K562 (cell line): ENCODE measurements around the gene TPX2. TPM values are rescaled to one million over a fixed set of nuclear protein-coding genes. Genes with fewer than 3 reads are reported as not detected.

ENCODE experiments used
- ATAC-seq: fragments of 200-7000 bp; cut with Tn5 transposase; 3 replicates; pipeline ENCODE4 v1.9.1; 2020; ENCODE audit warnings: moderate library complexity
- BruUV-seq: library from RNA; stranded (reverse); fragments of 400-500 nt; replicated peaks from 2 replicates; lab custom pipeline; 2021; lab: Mats Ljungman, UMichigan
- CTCF ChIA-PET: fragments of 300-600 bp; formaldehyde crosslinking; extraction: SDS; loops from one replicate; lab custom pipeline; 2021; ENCODE audit warnings: low intra/inter-chr PET ratio; lab: Yijun Ruan, JAX
- POLR2A ChIA-PET: fragments of 300-600, 350-650 bp; sonication (Branson Sonifier 250); formaldehyde crosslinking; extraction: SDS; loops from one replicate; lab custom pipeline; 2021; ENCODE audit warnings: antibody characterized with exemption, inconsistent platforms; lab: Yijun Ruan, JAX
- DNase-seq, 4 experiments: peaks; one replicate each; pipeline versions ENCODE4 v3.0.0 to v3.0.0-alpha.2; 2011 to 2018; ENCODE audit warnings: low spot score in 3 of 4, mixed read lengths in 3 of 4; ENCODE audit errors: extremely low read depth in 1 of 4
- FAIRE-seq: peaks from 2 replicates; lab custom pipeline; 2011; peaks lifted over from hg19 to GRCh38; lab: Jason Lieb, UNC
- H2AFZ ChIP-seq: 2 replicates; pipeline ENCODE4 v1.6.0; 2011; ENCODE audit warnings: low read depth, low read length, control low read depth, inconsistent platforms
- H3K27ac ChIP-seq: fragments of 200-600 bp; 3 replicates; pipeline ENCODE4 v1.8.0; 2011; ENCODE audit warnings: low read depth, mild to moderate bottlenecking, control low read depth, inconsistent platforms, low read length, moderate library complexity, mixed read lengths; ENCODE audit errors: extremely low read depth
- H3K27me3 ChIP-seq, 2 experiments: fragments of 300-600 bp in 1 of 2; 2 replicates in 1 of 2; 3 replicates in 1 of 2; pipeline versions ENCODE4 v1.6.0 to v1.8.0; 2011; ENCODE audit warnings: inconsistent platforms in 2 of 2, low read length in 2 of 2, mild to moderate bottlenecking in 1 of 2, mixed read lengths in 1 of 2, moderate library complexity in 1 of 2; ENCODE audit not compliant: control insufficient read depth in 2 of 2, insufficient read depth in 2 of 2
- H3K36me3 ChIP-seq: fragments of 300-600 bp; 3 replicates; pipeline ENCODE4 v1.8.0; 2011; ENCODE audit warnings: mild to moderate bottlenecking, low read length, inconsistent platforms; ENCODE audit not compliant: control insufficient read depth, insufficient read depth
- H3K4me1 ChIP-seq, 2 experiments: fragments of 200-600 bp in 1 of 2; replicated peaks in 1 of 2; 2 replicates in 1 of 2; 3 replicates in 1 of 2; pipeline versions ENCODE4 v1.5.1 to v1.8.0; 2011; ENCODE audit warnings: inconsistent platforms in 2 of 2, low read length in 2 of 2, mild to moderate bottlenecking in 1 of 2, mixed read lengths in 1 of 2, moderate library complexity in 1 of 2; ENCODE audit not compliant: control insufficient read depth in 2 of 2, insufficient read depth in 2 of 2
- H3K4me2 ChIP-seq: 2 replicates; pipeline ENCODE4 v1.6.1; 2011; ENCODE audit warnings: low read length, control low read depth, inconsistent platforms, mixed read lengths; ENCODE audit not compliant: insufficient read depth
- H3K4me3 ChIP-seq: fragments of 200-600 bp; sonication (generic), shearing (Covaris generic); 2 replicates; pipeline ENCODE4 v1.5.1; 2016; ENCODE audit warnings: control low read depth, inconsistent platforms
- H3K79me2 ChIP-seq: fragments of 200-600 bp; 3 replicates; pipeline ENCODE4 v1.8.0; 2011; ENCODE audit warnings: low read length, inconsistent platforms; ENCODE audit not compliant: control insufficient read depth, insufficient read depth
- H3K9ac ChIP-seq, 2 experiments: 2 replicates each; pipeline versions ENCODE4 v1.6.0 to v1.6.1; 2011; ENCODE audit warnings: low read depth in 2 of 2, low read length in 2 of 2, control low read depth in 1 of 2, inconsistent platforms in 1 of 2, mild to moderate bottlenecking in 1 of 2, mixed read lengths in 1 of 2; ENCODE audit not compliant: insufficient read depth in 1 of 2
- H3K9me1 ChIP-seq: one replicate; pipeline ENCODE4 v1.6.0; 2011; ENCODE audit warnings: inconsistent platforms, mild to moderate bottlenecking, low read length, moderate library complexity; ENCODE audit not compliant: control insufficient read depth, insufficient read depth
- H3K9me3 ChIP-seq: replicated peaks from 2 replicates; pipeline ENCODE4 v1.5.1; 2011; ENCODE audit warnings: low read depth, low read length, inconsistent platforms; ENCODE audit not compliant: control insufficient read depth, insufficient read depth
- H4K20me1 ChIP-seq: replicated peaks from 2 replicates; pipeline ENCODE4 v1.6.1; 2011; ENCODE audit warnings: low read length, inconsistent platforms, mixed read lengths; ENCODE audit not compliant: control insufficient read depth, insufficient read depth
- NFIC ChIP-seq: fragments of 450-650 bp; IDR thresholded peaks from 2 replicates; pipeline ENCODE4 v1.6.1; 2017; ENCODE audit warnings: mild to moderate bottlenecking, inconsistent platforms
- POLR2A ChIP-seq: fragments of 450-650 bp; conservative IDR thresholded peaks from 2 replicates; pipeline ENCODE4 v1.6.1; 2016
- POLR2G ChIP-seq: fragments of 200-400 bp; formaldehyde crosslinking; IDR thresholded peaks from 2 replicates; pipeline ENCODE4 v1.6.1; 2017; ENCODE audit warnings: low read depth, mild to moderate bottlenecking, antibody characterized with exemption, low read length, moderate library complexity
- PURB ChIP-seq: sonication (generic); formaldehyde crosslinking; IDR thresholded peaks from 2 replicates; pipeline ENCODE4 v1.9.0; 2021; ENCODE audit warnings: low read depth, mild to moderate bottlenecking, missing genetic modification reagents
- ZBTB17 ChIP-seq: fragments of 450-650 bp; formaldehyde crosslinking; IDR thresholded peaks from 2 replicates; pipeline ENCODE4 v1.4.0; 2020; ENCODE audit warnings: mild to moderate bottlenecking
- ZNF354B ChIP-seq: fragments of 250-450 bp; sonication (Bioruptor Pico); IDR thresholded peaks from 2 replicates; pipeline ENCODE4 v1.4.0; 2020
- ZSCAN29 ChIP-seq: fragments of 450-650 bp; IDR thresholded peaks from 2 replicates; pipeline ENCODE4 v1.6.1; 2017
- ZZZ3 ChIP-seq: fragments of 450-650 bp; IDR thresholded peaks from 2 replicates; pipeline ENCODE4 v1.6.1; 2016; ENCODE audit warnings: antibody characterized with exemption, mild to moderate bottlenecking, moderate library complexity
- WGBS: fragments of 100-300 bp; shearing (Covaris generic); methylation state at CpG from one replicate; pipeline ENCODE4 v1.1.6; 2016; ENCODE audit warnings: low coverage, mixed read lengths; ENCODE audit not compliant: insufficient coverage; ENCODE audit errors: missing lambda C conversion rate; 5-methylcytosine and 5-hydroxymethylcytosine counted together
- in situ Hi-C: fragments of 300-500 bp; cut with MboI; formaldehyde crosslinking; loops from 4 replicates; pipeline ENCODE4 v1.15.0; 2018; ENCODE audit warnings: inconsistent platforms, mixed read lengths
- intact Hi-C: fragments of 100-400 bp; cut with micrococcal nuclease; formaldehyde crosslinking; loops from 2 replicates; pipeline ENCODE4 v1.14.2; 2022
- polyA plus RNA-seq, 8 experiments: library from polyadenylated mRNA; depleted of rRNA in 4 of 8; stranded (reverse) in 5 of 8; unstranded in 3 of 8; fragments of >200 nt; fragmentation: Nextera tagmentation in 2 of 8; fragmentation: Illumina TruSeq in 1 of 8; extraction: Ambion mirVana in 2 of 8; extraction: Trizol in 1 of 8; gene quantifications; 2 replicates each; pipeline versions ENCODE4 v1.2.1 to v1.2.3, GENCODE V29; 2011 to 2014; ENCODE audit warnings: inconsistent platforms in 1 of 8, missing spikeins in 1 of 8
- total RNA-seq, 7 experiments: library from RNA; depleted of rRNA in 6 of 7; stranded (reverse); fragments of >200 nt in 6 of 7; fragmentation: Illumina TruSeq in 2 of 7; extraction: Trizol in 2 of 7; gene quantifications; 2 replicates each; pipeline versions ENCODE4 v1.2.1 to v1.2.3, GENCODE V29; 2011 to 2021; ENCODE audit warnings: low replicate concordance in 1 of 7

TPX2 gene
- total and polyA plus RNA-seq, 9 of the 15 experiments (the other 6 are each of a cell fraction or from before 2014, with no cell fraction given): 48.0 to 241 (median 133) TPM

DNA sequence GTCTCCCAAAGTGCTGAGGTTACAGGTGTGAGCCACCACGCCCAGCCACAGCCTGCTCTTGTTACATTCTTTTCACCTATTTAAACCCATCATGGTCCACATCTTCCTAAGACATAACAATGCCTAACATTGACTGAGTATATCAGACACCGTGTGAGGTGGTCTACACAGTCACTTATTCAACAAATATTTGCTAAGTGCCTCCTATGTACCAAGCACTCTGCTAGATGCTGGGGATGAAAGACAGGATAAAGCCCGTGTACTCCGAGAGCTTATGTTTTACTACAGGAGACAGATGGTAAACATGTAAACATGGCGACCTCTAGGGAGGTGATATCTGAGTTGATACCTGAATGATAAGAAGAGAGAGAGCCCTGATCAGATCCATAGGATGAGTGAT, 29.2 kb upstream of the TPX2 start:
- POLR2A ChIA-PET: interaction anchor here (0.6 to 1.6 kb wide), 2 partner anchors 20 to 48 kb away, joined by 3 to 6 read pairs; no protein-coding TSS in a partner anchor
- H3K4me2 ChIP-seq: no peak overlapping the region; the same call in 1 of the 2 replicates
- intact Hi-C loops: no loop called here
- no peak overlapping the region for H2AFZ ChIP-seq
- ATAC-seq (no peak), FAIRE-seq (no peak), DNase-seq (no peak)
- H3K36me3 ChIP-seq: peaks cover 93% of the 10 kb centered on the region
- H3K79me2 ChIP-seq: peaks cover 97% of the 10 kb centered on the region
- in situ Hi-C loops: no loop called here
- H3K4me3 ChIP-seq: no peak overlapping the region
- peaks cover 55 to 86% of the 10 kb centered on the region in 2 experiments for H3K4me1 ChIP-seq
- no peaks in the 10 kb centered on the region; the same call in 1 of the 2 replicates for H3K9me3 ChIP-seq
- no peaks in the 10 kb centered on the region for H3K27me3 ChIP-seq
- no peak overlapping the region for H3K27ac ChIP-seq
- CTCF ChIA-PET: no interaction called here
- TF ChIP-seq ZSCAN29 (0 out of 2 replicates have a peak, but pooled peaks have one; percentile 46), ZNF354B (CRISPR knock-in tag) (no peak)
- H3K9ac ChIP-seq: no peak overlapping the region
- WGBS: 74% methylated on average over 5 of the region's 5 CpGs
- BruUV-seq: no TSS peak
- peaks cover 33% of the 10 kb centered on the region for H4K20me1 ChIP-seq
- H3K9me1 ChIP-seq: peaks cover 3% of the 10 kb centered on the region

DNA sequence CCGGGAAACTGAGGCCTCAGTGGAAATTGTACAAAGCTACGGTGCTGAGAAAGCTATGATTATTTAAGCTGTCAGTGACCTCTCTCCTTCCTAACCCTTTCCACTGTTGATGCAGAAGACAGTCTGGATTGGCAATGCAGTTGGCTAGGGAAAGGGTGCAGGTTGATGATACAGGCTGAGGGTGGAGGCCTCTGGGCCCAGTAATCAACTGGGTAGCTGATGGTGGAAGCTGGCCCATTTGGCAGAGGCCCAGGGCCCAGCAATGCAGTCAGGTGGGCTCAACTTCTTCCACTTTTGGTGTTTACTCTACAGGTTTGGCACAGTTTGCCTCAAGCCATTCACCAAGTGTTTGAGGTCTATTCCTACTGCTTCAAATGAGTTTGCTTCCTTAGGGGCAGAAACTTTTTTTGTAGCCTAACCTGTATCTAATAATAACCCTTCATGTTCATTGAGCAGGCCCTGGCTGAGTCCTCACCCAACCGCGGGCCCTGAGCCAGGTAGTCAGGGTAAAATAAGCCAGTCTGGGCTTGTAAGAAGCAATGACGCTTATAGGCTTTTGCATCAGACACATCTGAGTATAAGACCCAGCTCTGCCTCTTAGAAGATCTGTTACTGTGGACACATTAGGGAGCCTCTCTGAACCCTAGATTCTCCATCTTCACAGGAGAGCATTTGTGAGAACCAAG, 28.5 kb upstream of the TPX2 start:
- H3K9ac ChIP-seq: no peak overlapping the region
- CTCF ChIA-PET: no interaction called here
- no peaks in the 10 kb centered on the region; the same call in 1 of the 2 replicates for H3K9me3 ChIP-seq
- no peak overlapping the region for H2AFZ ChIP-seq
- FAIRE-seq (no peak), ATAC-seq (no peak), DNase-seq (no peak)
- H3K27me3 ChIP-seq: no peaks in the 10 kb centered on the region
- TSS peak; percentile 1 for BruUV-seq
- TF ChIP-seq NFIC (0 out of 2 replicates have a peak, but pooled peaks have one; percentile 9), POLR2A (0 out of 2 replicates have a peak, but pooled peaks have one; percentile 21), ZZZ3 (no peak), POLR2G (0 out of 2 replicates have a peak, but pooled peaks have one; percentile 6), ZBTB17 (CRISPR knock-in tag) (peak; percentile 19; the same call in 1 of the 2 replicates), PURB (CRISPR knock-in tag) (no peak)
- in situ Hi-C loops (no loop called here), intact Hi-C loops (no loop called here)
- peaks cover 3% of the 10 kb centered on the region for H3K9me1 ChIP-seq
- H3K79me2 ChIP-seq: peaks cover 97% of the 10 kb centered on the region
- H3K4me1 ChIP-seq: peaks cover 52 to 84% of the 10 kb centered on the region in 2 experiments
- peaks cover 33% of the 10 kb centered on the region for H4K20me1 ChIP-seq
- POLR2A ChIA-PET: interaction anchor here (0.9 to 1.7 kb wide), 4 partner anchors 10 to 49 kb away, joined by 3 to 7 read pairs (median 4); no protein-coding TSS in a partner anchor
- 68% methylated on average over 5 of the region's 5 CpGs for WGBS
- H3K36me3 ChIP-seq: peaks cover 92% of the 10 kb centered on the region
- peak overlapping the region; percentile 30 for H3K27ac ChIP-seq
- peak overlapping the region; percentile 79; the same call in 1 of the 2 replicates for H3K4me2 ChIP-seq
- H3K4me3 ChIP-seq: no peak overlapping the region
